Measurements from ENCODE around the gene PXDN.

The PXDN gene

DNA sequence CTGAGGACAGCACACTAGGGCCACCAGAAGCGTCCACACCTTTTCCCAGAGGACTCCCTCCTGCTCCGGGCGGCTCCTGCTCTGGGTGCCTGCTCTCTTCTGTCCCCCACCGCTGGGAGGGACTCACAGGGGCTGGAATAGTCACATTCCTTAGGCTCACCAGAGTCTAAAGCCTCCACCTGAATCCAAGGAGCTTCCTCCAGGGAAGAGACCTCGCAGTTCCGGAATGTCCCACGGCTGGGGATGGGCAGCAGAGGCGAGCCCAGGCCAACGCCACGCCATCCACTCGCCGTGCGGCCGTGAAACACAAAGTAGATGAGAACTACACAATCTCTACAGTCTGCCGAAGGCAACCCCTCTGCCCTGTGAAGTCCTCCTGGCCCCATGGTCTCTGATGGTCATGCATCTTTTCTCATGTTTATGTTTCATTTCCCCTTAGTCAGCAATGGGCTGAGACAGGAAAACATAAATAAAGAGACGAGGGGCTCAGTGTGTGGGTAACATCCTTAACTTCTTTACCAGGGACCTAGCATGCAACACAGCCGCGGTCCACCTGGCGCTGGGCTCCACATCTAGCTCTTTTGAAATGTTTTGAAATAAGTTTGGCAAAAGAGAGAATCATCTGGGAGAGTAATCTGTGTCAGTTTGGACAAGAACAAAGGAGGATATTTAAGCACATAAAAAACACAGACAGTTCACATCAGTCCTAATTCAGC, 98.4 kb downstream of the PXDN start:
- DNase-seq: no peak

DNA sequence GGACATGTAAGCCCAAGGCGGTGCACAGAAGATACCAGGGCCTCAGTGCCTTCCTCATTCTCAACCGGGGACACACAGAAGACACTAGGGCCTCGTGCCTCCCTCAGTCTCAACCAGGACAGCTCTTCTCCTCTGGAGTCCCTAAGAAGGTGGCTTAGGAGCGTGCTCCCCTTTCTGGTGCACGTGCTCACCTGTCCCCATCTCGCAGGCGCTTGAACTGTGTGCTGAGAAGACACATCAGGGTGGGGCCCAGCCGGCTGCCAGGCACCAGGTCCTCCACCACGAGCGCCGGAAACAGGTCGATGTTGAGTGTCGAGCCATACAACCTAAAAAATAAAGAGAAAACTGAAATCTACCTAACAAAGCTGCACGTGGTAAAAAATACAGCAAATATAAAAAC, 99.9 kb downstream of the PXDN start:
- no peak for DNase-seq

DNA sequence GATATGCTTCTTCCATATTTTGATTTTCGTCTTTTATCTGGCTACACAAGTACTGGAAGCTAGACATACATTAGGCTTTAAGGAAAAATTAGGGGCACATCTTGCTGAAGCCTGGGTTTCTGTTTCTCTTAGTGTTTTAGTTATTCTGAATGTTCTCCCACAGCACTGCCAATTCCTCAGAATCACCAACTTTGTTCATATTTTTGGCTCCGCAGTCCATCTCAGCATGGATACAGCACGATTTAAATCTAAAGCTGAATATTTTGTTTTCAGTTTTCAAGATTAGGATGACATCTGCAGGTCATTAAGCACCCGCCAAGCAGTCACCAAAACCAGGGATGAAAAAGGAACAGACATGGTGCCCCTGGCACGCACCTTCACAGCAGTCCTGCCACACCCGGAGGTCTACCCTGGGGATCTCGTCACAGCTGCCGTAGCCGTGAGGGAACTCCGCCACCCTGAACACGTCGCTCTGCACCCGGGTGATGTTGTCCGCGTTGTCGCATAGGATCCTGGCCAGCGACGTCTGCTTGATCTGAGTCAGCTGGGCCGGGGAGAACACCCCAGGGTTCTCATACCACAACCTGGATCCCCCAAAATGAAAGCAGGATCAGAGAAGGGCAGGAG, 101.2 kb downstream of the PXDN start:
- DNase-seq: no peak

DNA sequence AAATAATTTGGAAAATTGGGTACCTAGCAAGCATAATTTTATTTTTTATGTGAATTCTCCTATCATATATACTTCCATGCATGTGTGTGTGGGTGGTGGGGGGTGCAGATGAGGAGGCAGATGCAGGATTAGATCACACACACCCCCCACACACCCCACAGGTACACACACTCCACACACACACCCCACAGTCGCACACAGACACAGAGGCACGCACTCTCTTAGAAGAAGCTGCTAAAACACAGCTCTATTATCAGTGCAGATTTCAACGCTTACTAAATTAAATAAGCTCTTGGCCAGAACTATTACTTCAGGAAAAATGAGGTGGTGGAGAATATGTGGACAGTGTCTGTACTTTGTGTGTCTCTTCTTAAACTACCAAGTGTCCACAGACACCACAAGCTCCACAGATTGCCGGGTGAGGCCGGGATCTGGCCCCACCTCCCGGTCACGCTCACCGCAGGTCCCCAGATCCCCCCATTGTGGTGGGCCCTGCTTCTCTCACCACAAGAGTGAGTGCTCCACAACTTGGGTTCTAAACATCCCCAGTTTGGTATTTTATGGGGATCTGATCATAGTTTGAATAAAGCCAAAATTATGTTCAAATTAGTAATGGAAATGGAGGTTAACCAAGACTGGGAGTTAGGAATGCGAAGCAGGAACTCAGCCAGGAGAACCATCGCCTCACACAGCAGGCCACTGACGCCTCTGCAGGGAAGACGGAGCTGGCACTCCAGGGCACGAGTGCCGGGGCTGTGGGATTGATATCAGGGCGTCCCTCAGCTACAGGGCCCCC, 102.1 kb downstream of the PXDN start:
- no peak for DNase-seq

DNA sequence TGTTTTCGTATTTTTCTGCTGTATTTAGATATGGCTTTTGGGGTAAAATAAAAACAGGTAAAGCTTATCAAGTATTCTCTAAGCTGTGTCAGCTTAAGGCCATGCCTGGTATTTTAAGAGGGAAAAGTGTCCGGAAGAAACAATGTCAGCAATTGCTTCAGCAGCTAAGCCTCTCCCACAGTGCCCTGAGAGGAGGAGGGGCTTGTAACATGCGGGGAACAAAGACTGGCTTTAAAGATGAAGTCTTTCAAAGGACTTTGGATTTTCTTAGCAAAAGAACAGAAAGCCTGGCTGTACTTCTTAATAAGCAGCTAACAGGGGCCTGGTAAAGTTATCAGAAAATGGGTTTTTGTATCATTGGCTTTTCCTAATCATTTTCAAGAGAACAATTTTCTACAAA, 102.8 kb downstream of the PXDN start:
- DNase-seq: no peak

DNA sequence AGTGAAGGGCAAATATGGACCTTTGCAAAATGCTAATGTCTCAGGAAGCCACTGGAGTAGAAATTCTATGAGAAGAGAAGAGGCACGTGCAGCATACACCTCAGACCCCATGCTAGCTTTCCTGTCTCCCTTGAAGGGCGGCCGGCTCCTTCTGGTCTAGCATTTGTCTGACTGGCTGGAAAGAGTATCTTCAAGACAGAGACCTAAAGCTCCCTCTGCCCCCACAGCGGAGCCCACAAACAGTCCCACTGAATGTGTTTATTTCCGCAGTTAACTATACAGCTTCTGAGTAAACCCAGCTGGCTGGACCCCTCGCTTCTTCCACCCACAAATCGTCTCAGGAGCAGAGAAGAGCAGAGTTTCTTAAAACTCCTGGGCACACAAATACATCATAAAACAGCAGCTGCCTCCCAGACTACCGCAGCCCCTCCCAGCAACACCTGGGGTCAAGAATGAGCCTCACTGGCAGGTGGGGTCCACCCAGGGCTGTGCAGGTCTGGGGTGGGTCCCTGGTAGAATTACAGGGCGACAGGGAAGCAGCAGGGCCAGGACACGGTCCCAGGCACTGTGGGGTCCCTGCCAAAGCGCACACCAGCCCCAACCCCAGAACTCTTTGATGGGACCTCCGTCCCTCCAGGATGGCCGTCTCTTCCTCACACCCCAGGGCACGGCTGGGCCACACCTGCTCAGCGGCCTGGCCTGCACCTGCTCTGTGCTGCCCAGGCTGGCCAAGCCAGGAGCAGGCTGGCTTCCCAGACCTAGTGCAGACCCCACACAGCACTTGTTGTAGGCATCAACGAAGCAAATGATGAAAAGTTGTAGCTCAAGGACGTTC, 103.8 kb downstream of the PXDN start:
- no peak for DNase-seq

DNA sequence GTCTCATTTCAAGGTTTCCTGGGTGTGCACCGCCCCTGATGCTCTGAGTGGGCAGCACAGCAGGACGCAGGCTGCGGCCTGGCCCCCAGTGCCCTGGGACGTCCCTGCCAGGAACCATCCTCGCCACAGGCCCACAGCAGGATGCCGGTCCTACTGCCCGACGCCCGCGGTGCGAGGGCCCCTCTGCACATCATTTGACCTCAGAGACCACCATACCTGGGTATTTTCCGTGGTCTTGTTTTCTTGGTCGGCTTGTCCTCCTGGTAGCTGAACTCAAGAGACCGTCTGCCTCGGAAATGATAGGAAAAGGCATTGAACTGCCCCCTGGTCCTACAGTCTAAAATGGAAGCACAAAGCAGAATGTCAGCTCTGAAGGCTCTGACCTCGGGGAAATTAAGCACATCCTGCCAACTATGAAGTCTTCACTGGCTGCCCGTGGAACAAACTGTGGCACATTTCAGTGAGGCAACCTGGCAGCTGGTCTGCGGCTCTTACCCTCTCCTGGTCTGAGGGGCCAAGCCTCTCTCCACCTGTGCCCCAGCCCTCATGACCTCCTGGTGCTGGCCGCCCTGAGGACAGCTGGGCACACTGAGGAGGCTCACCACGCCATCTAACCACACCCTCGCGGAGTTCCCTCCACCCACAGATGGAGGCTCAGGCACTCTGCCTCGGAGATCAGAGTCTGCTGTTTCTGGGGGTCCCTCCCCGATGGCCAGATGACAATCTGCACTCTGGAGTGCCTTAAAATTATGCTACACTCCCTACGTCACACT, 105.0 kb downstream of the PXDN start:
- DNase-seq: no peak

DNA sequence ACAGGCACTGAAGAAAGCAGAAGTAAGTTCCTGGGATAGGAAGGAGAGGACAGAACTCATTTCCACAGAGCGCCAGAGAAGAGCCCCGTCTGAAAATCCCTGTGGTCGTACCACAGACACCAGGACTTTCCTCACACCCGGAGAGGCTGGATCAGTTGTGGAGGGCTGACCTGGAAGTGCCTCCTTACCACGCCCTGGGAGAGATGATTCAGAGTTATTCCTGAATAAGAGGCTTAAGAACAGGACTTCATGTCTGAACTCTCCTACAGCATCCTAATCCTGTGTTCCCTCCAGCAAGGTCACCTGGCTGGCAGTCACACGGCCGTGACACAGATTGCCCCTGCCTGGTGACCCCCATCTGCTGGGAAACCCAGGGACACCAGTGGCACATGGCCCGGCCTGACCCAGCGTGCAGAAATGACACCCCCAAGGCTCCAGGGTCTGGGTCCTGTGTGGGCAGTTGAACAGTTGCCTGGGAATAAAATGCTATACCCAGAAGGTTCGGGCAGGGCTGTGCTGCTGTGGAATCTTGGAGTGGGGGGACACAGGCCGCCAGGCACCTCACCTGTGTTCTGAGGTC, 105.9 kb downstream of the PXDN start:
- DNase-seq: no peak

DNA sequence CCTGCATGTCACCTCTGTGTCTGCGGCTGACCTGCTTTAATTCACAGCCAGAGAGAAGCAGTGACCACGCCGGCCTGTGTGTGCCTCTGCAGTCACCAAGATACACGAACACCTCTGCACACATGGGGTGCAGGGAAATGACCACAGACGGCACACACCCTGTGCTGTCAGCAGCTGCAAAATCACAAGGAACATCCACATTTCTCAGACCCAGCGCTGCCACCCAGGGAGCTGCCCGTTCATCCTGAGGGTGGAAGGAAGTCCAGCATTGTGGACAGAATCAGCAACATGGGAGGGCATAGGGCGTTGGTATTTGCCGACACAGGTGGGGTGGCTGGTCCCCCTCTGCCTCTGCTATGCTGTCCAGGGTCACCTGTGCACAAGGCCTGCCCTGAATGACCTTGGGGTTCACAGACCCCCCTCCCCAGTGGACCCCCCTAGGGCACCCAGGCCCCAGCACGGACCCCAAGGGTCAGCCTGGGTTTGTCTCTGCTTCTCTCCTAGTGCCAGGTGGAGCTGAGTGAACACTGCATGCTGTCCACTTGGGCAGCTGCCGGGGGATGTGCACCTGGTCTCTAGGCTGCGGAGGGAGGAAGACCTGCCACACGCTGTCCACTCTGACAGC, 107.4 kb downstream of the PXDN start:
- DNase-seq: no peak

DNA sequence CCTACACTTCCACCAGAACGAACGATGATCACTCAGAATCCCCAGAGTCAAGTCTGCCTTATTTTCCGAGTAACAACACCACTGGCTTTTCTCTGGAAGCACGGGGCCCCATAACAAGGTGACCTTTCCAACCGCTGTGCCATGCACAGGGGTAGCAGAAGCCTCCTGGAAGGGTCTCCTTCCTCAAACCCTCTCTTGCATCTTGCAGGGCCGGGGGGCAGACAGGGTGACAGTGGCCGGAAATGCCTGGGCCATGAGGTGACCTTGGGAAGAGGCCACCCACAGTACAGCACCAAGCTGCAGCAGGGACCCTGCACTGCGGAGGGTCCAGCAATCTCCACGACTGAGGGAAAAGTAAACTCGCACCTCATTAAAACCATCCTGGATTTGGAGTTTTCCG, 108.5 kb downstream of the PXDN start:
- no peak for DNase-seq

DNA sequence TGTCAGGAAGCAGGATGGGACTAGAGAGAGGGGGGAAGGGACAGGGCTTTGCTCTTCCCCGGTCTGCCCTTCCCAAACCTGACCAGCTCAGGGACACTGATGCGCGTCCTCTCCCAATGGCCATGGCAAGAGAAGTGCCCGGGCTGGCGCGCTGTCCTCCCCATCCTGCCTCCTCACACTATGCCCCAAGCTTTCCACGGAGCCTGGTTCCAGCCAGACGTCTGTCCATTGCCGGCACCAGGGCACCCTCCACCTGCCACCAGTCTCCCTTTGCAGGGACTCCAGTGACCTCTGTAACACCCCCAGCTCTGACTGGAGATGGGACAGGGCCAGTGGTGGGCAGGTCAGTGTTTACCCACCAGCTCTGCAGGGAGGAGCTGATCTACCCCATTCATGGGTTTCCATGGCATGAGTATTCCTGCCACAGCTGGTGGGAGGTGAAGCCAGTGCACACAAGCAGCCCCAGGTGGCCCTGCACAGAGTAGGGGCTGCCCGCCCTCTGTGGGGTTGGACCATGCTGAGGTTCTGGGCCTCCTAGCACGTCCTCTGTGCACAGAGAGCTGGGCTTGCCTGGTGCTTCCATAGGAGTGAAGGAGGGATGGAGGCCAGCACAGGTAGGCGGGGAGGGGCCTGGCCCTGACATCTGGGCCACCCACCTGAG, 109.5 kb downstream of the PXDN start:
- no peak for DNase-seq

DNA sequence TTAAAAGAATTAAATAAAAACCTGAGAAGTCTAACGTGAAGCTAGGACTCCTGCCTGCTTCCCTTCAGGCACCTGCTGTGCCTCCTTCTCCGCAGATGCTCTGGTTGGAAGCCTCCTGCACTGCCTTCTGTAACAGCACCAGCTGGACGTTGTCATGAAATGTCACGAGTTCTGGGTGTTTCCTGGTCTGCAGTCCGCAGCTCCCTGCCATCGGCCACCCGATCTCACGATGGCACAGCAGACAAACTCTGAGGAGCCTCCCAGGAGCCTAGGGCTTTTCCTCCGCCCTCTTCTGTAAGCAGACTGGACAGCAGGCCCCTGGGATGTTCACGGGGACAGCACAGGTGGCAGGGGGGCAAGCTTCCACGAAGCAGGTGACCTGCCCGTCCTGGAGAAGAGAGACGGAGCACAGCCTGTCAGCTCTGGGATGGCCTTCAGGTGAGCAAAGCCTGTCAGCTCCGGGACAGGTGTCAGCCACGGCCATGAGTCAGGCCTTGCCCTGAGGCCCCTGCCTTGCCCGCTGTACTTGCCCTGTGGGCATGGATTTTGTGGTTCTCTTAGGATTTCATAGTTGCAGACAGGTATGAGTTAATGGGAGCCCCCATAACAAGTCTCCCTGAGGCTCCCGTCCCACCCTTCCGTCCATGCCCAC, 110.3 kb downstream of the PXDN start:
- no peak for DNase-seq

DNA sequence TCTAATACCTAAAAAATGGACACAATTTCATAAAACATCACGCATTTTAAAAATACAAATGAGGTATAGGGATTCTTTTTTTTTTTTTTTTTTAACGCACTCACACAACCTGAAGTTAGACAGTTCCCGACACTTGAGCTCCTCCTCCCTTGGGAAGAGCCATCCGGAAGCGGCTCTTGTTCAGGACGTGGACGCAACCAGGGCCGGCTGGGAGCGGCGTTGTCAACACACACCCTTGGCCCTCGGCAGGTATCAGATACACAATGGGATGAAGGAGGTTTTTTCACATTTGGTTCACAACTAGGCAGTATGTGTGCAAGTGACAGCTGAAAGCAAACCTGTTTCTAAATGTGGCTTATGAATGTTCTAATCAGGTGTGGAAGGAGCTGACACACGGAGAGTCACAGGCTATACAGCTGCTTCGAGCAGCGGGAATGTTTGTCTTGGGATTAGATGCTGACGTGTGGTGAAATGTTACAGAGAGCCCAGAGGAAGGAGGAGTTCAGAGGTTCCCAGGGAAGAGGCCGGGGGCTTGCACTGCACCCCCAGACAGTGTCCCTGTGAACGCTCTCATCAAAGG, 111.1 kb downstream of the PXDN start:
- DNase-seq: no peak

DNA sequence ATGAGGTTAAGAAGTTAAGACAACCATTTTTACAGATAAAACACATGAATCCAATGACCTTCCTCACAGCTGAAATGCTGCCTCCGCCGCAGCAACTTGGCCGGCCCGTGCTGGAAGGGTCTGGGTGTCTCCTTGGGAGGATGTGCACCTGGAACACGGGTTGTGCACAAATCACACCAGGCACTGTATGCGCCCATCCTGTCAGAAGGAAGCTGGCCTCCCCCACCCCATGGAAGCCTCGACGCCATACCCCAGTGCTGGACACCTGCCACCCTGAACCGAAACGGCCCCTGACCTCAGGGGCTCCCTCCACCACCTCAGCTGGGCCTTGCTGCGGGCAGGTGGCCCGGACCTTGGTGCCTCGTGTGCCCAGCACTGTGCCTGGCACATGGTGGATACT, 111.8 kb downstream of the PXDN start:
- no peak for DNase-seq

DNA sequence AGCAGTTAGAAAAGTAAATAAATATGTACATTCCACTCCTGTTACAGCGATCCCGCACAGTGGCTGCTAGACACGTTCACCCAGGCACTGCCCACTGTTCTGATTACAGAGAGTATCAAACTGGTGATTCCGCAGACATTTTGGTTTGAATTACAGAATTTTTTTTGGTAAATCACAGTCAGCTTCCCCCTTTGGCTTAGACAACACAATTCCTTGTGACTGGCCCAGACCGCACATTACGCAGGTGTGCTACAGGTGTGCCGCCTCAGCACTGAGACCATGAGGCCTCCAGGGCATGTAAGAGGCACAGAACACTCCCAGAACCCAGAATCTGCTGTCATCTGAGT, 112.3 kb downstream of the PXDN start:
- DNase-seq: no peak

DNA sequence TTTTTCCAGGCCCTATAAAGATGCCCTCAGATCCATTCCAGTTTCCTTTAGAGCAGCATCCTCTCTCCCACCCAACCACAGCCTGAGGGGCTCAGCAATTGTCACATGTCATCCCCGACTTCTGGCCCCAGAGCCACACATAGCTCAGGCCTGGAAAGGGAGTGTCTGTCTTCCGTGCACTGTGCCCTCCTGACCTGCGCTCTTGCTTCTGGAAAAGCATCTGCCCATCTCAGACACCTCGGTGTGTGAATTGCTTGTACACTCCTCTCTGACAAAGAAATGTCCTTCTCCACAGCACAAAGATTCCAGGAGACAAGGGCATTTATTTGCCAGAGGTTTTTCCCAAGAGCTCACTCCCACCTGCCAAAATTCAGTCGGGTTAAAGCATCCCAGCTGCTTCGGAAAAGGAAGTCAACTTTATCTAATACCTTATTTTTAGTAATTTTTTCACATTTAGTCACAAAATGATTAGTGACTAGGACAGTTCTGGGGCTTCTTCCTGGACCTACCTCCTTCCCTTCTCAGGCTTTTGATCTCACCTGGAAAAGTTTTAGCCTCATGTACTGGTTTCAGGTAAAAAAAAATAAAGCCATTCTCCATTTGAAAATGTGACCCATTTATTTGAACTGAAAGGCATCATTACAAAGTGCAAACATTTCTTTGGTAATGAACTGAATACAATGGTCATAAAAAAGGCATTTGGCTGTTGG, 112.9 kb downstream of the PXDN start:
- DNase-seq: no peak

DNA sequence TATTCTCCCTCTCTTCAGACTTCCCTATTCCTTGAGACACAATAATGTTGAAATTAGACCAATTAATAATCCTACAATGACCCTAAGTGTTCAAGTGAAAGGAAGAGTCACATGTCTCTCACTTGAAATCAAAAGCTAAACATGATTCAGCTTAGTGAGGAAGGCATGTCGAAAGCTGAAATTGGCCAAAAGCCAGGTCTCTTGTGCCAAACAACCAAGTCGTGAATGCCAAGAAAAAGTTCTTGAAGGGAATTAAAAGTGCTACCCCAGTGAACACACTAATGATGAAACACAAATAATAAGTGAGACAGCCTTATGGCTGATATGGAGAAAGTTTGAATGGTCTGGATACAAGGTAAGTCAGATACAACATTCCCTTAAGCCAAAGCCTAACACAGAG, 115.4 kb downstream of the PXDN start:
- no peak for DNase-seq

DNA sequence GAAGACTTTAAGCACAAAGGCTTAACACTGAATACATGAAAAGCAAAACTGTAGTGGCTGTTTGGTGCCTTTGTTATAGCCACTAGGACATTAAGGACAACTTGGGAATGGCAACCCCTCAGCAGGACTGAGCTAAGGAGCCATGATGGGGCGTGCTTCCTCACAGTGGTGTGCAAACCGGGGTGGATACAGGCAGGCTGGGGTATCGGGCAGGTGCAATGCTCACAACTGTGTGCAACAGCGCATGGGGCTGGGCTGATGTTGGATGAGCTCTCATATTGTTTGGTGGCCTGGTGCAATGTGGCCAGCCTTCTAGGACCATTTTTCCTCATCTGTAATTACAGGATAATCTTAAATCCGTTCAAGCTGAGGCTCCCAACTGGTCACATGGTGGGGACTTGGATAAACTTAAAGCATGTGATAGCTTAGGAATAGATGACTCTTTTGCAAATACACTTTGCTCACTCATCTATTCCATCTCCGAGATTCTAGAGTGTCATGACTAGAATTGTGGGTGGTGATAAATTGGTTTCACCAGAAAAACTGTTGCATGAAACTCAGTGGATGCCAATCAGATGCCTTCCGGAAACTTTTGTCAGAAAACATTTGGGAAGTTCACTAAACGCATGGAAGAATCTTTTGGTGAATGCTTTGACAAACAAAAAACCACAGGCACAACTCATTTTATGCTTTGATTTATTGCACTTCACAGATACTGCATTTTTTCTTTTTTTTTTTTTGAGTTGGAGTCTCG, 116.5 kb downstream of the PXDN start:
- no peak for DNase-seq

DNA sequence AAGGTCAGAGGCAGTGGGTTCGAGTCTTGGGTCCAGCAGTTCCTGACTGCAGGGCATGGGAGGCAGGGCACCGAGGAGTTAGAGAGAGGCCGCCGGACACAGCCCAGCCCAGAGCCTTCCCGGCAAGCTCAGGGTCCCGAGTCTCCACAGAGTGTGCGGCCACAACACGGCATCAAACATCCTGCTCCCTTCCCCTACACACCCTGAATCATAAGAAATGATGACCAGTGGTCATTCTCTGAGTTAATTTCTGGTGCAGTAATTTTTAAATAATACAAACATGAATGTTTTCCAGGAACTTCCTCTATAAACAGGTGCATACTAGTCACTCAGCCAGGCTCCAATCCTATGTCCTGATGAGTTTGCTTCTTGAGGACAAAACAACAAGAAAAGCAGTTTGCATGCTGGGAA, 118.0 kb downstream of the PXDN start:
- DNase-seq: no peak

All from inflammatory macrophage treated with lipopolysaccharide for 1 hour (primary cell).